Smooth muscle cell (in vitro differentiated cells): ENCODE measurements around the gene TMEM164. TPM values are rescaled to one million over a fixed set of nuclear protein-coding genes. Genes with fewer than 3 reads are reported as not detected.

Experiments
- DNase-seq: peaks from one replicate; lab custom pipeline; 2025; ENCODE audit not compliant: unreplicated experiment; lab: John Stamatoyannopoulos, UW
- H2AFZ ChIP-seq: fragments of 200-600 bp; sonication (generic); 2 replicates; pipeline ENCODE4 v1.6.0; 2016; ENCODE audit warnings: antibody characterized with exemption, low read depth, mild to moderate bottlenecking
- H3F3A ChIP-seq: fragments of 200-600 bp; sonication (generic); 2 replicates; pipeline ENCODE4 v1.6.0; 2017; ENCODE audit warnings: antibody characterized with exemption, low read depth
- H3K27ac ChIP-seq: fragments of 200-600 bp; sonication (generic); 2 replicates; pipeline ENCODE4 v1.5.1; 2016; ENCODE audit warnings: low read depth, mild to moderate bottlenecking
- H3K27me3 ChIP-seq: fragments of 200-600 bp; sonication (generic); 2 replicates; pipeline ENCODE4 v1.6.1; 2016; ENCODE audit warnings: low read depth, mild to moderate bottlenecking
- H3K36me3 ChIP-seq: fragments of 200-600 bp; sonication (generic); 2 replicates; pipeline ENCODE4 v1.5.1; 2016; ENCODE audit warnings: low read depth
- H3K4me1 ChIP-seq: fragments of 200-600 bp; sonication (generic); 2 replicates; pipeline ENCODE4 v1.5.1; 2016; ENCODE audit warnings: low read depth
- H3K4me2 ChIP-seq: fragments of 200-600 bp; sonication (generic); 2 replicates; pipeline ENCODE4 v1.6.0; 2016; ENCODE audit warnings: mild to moderate bottlenecking
- H3K4me3 ChIP-seq: fragments of 200-600 bp; sonication (generic); 2 replicates; pipeline ENCODE4 v1.5.1; 2016; ENCODE audit warnings: mild to moderate bottlenecking
- H3K79me2 ChIP-seq: fragments of 200-600 bp; sonication (generic); 2 replicates; pipeline ENCODE4 v1.6.0; 2016; ENCODE audit warnings: low read depth, mild to moderate bottlenecking
- H3K9ac ChIP-seq: fragments of 200-600 bp; sonication (generic); 2 replicates; pipeline ENCODE4 v1.6.0; 2016; ENCODE audit warnings: low read depth
- H3K9me3 ChIP-seq: fragments of 200-600 bp; sonication (generic); replicated peaks from 2 replicates; pipeline ENCODE4 v1.5.1; 2016; ENCODE audit warnings: low read depth
- H4K20me1 ChIP-seq: fragments of 200-600 bp; sonication (generic); 2 replicates; pipeline ENCODE4 v1.6.0; 2016; ENCODE audit warnings: low read depth
- WGBS: methylation state at CpG from one replicate; pipeline ENCODE4 v1.1.7; 2016; ENCODE audit warnings: low lambda C conversion rate; 5-methylcytosine and 5-hydroxymethylcytosine counted together
- polyA plus RNA-seq: library from polyadenylated mRNA; unstranded; fragments of >200 nt; fragmentation: Nextera tagmentation; extraction: Ambion mirVana; gene quantifications from 2 replicates; pipeline ENCODE4 v1.2.1, GENCODE V29; 2016
- total RNA-seq: library from RNA; depleted of rRNA; stranded (reverse); fragments of >200 nt; gene quantifications from 2 replicates; pipeline ENCODE4 v1.2.3, GENCODE V29; 2014
- TF ChIP-seq, protein P1 (sequence below): fragments of 200-600 bp; sonication (generic); IDR thresholded peaks from 2 replicates; pipeline ENCODE4 v1.5.1; 2017; ENCODE audit warnings: borderline replicate concordance, mild to moderate bottlenecking, antibody characterized with exemption; ENCODE audit not compliant: insufficient read depth, poor library complexity, severe bottlenecking

Gene TMEM164
- total and polyA plus RNA-seq, 2 experiments from 2014 or later, result 1.5 to 8.9 TPM

DNA sequence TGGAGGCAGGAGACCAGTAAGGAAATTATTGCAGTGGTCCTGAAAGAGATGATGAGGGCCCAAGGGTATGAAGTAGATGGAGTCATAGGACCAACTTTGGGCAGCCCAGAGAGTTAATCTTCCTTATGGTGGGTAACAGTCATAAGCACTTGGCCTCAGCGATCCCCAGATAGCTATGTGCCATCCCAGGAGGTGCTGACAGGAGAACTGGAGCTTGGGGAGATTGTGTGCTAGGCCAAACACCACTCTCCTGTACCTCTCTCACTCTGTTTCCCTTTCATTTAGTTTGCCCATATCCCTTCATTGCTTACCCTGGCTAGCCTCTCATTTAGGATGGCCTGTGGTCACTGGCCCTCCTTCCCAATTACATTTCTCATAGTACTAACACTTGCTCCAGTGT, 60.0 kb downstream of the TMEM164 start:
- H3K9me3 ChIP-seq, result no peaks in the 10 kb centered on the region
- no peak overlapping the region for H3K27ac ChIP-seq
- no peak overlapping the region for H3K4me2 ChIP-seq
- H2AFZ ChIP-seq, result no peak overlapping the region
- H3F3A ChIP-seq, result no peaks in the 10 kb centered on the region
- 90% methylated on average over 1 of the region's 1 CpG for WGBS
- no peak overlapping the region for H3K9ac ChIP-seq
- TF ChIP-seq, protein P1, sequence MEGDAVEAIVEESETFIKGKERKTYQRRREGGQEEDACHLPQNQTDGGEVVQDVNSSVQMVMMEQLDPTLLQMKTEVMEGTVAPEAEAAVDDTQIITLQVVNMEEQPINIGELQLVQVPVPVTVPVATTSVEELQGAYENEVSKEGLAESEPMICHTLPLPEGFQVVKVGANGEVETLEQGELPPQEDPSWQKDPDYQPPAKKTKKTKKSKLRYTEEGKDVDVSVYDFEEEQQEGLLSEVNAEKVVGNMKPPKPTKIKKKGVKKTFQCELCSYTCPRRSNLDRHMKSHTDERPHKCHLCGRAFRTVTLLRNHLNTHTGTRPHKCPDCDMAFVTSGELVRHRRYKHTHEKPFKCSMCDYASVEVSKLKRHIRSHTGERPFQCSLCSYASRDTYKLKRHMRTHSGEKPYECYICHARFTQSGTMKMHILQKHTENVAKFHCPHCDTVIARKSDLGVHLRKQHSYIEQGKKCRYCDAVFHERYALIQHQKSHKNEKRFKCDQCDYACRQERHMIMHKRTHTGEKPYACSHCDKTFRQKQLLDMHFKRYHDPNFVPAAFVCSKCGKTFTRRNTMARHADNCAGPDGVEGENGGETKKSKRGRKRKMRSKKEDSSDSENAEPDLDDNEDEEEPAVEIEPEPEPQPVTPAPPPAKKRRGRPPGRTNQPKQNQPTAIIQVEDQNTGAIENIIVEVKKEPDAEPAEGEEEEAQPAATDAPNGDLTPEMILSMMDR, result no peak
- no peak overlapping the region for H3K4me3 ChIP-seq
- H4K20me1 ChIP-seq, result no peaks in the 10 kb centered on the region
- H3K27me3 ChIP-seq, result no peaks in the 10 kb centered on the region
- no peak for DNase-seq
- H3K36me3 ChIP-seq, result no peaks in the 10 kb centered on the region
- H3K4me1 ChIP-seq, result no peaks in the 10 kb centered on the region
- no peaks in the 10 kb centered on the region for H3K79me2 ChIP-seq

DNA sequence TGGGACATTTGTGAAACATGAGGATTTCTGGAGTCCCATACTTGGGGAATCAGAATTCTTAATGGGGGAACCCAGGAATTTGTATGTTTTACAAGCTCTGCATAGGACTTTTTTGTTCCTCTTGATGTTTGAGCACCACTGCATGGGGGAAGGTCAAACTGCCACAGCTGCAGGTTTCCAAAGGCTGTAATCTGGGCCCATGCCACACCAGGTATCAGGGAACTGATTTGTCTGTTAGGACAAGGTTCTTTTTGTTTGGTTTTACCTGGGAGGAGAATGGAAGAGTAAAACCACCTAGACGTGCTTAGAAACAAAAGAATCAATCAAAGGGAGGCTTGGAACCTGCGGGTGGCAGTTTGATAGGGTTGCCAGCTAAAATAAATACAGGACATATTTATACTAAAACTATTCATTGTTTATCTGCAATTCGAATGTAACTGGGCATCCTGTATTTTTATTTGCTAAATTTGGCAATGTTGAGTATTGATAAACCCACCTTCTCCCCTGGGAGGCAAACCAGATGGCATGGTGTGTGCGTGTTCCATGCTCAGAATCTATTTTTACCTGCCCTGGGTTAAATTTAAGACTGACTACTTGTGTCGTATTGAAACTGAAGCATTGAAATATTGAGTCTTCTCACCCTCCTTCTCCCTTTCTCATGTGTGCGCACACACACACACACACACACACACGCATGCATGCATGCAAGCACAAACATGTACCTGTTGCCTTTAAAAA, 63.7 kb downstream of the TMEM164 start:
- no peaks in the 10 kb centered on the region for H3K27me3 ChIP-seq
- TF ChIP-seq, protein P1, result no peak
- no peak overlapping the region for H3K4me3 ChIP-seq
- no peak overlapping the region for H3K4me2 ChIP-seq
- H3K79me2 ChIP-seq, result no peaks in the 10 kb centered on the region
- H4K20me1 ChIP-seq, result no peaks in the 10 kb centered on the region
- no peaks in the 10 kb centered on the region for H3F3A ChIP-seq
- H3K27ac ChIP-seq, result no peak overlapping the region
- H3K36me3 ChIP-seq, result no peaks in the 10 kb centered on the region
- no peak overlapping the region for H2AFZ ChIP-seq
- H3K4me1 ChIP-seq, result no peaks in the 10 kb centered on the region
- no peaks in the 10 kb centered on the region for H3K9me3 ChIP-seq
- H3K9ac ChIP-seq, result no peak overlapping the region
- WGBS, result 68% methylated on average over 7 of the region's 7 CpGs
- no peak for DNase-seq

DNA sequence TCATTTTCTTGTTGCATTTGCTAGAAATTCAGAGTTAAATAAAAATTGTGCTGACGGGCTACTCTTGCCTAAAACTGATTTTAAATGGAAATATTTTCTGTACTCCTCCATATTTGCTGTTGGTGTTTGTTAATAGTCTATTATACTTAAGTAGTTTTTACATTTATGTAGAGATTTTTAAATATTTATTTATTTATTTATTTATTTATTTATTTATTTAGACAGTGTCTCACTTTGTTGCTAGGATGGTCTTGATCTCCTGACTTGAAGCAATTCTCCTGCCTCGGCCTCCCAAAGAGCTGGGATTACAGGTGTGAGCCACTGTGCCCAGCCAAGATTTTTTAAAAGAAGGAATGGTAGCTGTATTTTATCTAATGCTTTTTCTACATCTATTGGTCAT, 68.1 kb downstream of the TMEM164 start:
- H4K20me1 ChIP-seq, result no peaks in the 10 kb centered on the region
- H3K4me3 ChIP-seq, result no peak overlapping the region
- H3F3A ChIP-seq, result no peaks in the 10 kb centered on the region
- H3K9me3 ChIP-seq, result peaks cover 12% of the 10 kb centered on the region
- H3K27ac ChIP-seq, result no peak overlapping the region
- H2AFZ ChIP-seq, result no peak overlapping the region
- H3K79me2 ChIP-seq, result no peaks in the 10 kb centered on the region
- TF ChIP-seq, protein P1, result no peak
- no peak for DNase-seq
- WGBS, result 85% methylated on average over 2 of the region's 2 CpGs
- H3K36me3 ChIP-seq, result no peaks in the 10 kb centered on the region
- H3K9ac ChIP-seq, result no peak overlapping the region
- H3K27me3 ChIP-seq, result no peaks in the 10 kb centered on the region
- no peaks in the 10 kb centered on the region for H3K4me1 ChIP-seq
- no peak overlapping the region for H3K4me2 ChIP-seq

DNA sequence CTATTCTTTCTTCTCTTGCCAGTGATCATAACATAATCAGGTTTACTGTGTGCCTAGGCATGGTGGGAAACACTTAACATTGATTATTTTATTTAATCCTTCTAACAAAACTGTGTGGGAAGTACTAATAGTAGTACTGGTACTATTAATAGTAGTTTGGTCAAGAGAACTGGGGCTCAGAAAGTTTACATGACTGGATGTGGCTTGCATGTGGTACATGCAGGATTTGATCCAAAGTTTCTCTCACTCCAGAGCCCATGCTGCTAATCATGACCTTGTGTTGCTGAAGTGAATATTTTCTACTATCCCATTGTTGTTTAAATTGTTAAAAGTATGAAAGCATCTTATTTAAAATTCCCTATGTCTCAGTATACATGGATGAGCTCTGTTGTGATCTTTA, 78.4 kb downstream of the TMEM164 start:
- H3K9me3 ChIP-seq, result no peaks in the 10 kb centered on the region
- H3K4me2 ChIP-seq, result no peak overlapping the region
- TF ChIP-seq, protein P1, result no peak
- no peaks in the 10 kb centered on the region for H4K20me1 ChIP-seq
- H3K36me3 ChIP-seq, result no peaks in the 10 kb centered on the region
- H3K27me3 ChIP-seq, result no peaks in the 10 kb centered on the region
- DNase-seq, result no peak
- H2AFZ ChIP-seq, result no peak overlapping the region
- no peak overlapping the region for H3K4me3 ChIP-seq
- no peaks in the 10 kb centered on the region for H3K79me2 ChIP-seq
- no peaks in the 10 kb centered on the region for H3K4me1 ChIP-seq
- no peak overlapping the region for H3K9ac ChIP-seq
- no peaks in the 10 kb centered on the region for H3F3A ChIP-seq
- no peak overlapping the region for H3K27ac ChIP-seq
